CD4-positive, alpha-beta T cell treated with Interleukin-4 for 4 hours (primary cell): Measurements from ENCODE around the gene GTSE1.
A peak's percentile ranks its signal among the peaks of the same experiment; 100 is the strongest.

Experiments
- DNase-seq: peaks from one replicate; pipeline ENCODE4 v3.0.0-alpha.2; 2020

Gene GTSE1

GRCh38 chr22:46354176-46354992 is 57.7 kb downstream of the GTSE1 start:
- no peak for DNase-seq

GRCh38 chr22:46354993-46355305 is 58.3 kb downstream of the GTSE1 start:
- no peak for DNase-seq

- DNase-seq, result peak; percentile 44
Measured at GRCh38 chr22:46355369-46355995, 58.8 kb downstream of the GTSE1 start.

GRCh38 chr22:46355996-46356471 is 59.4 kb downstream of the GTSE1 start:
- no peak for DNase-seq

GRCh38 chr22:46356496-46357480 is 60.1 kb downstream of the GTSE1 start:
- DNase-seq, result no peak

GRCh38 chr22:46357711-46358520 is 61.2 kb downstream of the GTSE1 start:
- DNase-seq, result no peak

- DNase-seq, result no peak
Measured at GRCh38 chr22:46358766-46359165, 62.1 kb downstream of the GTSE1 start.

GRCh38 chr22:46359362-46359761 is 62.7 kb downstream of the GTSE1 start:
- DNase-seq, result no peak

- DNase-seq, result no peak
Measured at GRCh38 chr22:46360097-46360496, 63.4 kb downstream of the GTSE1 start.

- no peak for DNase-seq
Measured at GRCh38 chr22:46360891-46361290, 64.2 kb downstream of the GTSE1 start.

GRCh38 chr22:46361826-46362202 is 65.1 kb downstream of the GTSE1 start:
- no peak for DNase-seq

GRCh38 chr22:46362203-46362933 is 65.7 kb downstream of the GTSE1 start:
- no peak for DNase-seq

- no peak for DNase-seq
Measured at GRCh38 chr22:46362934-46363515, 66.4 kb downstream of the GTSE1 start.

GRCh38 chr22:46363611-46364321 is 67.1 kb downstream of the GTSE1 start:
- no peak for DNase-seq

GRCh38 chr22:46364341-46365165 is 67.9 kb downstream of the GTSE1 start:
- no peak for DNase-seq

GRCh38 chr22:46365166-46365624 is 68.5 kb downstream of the GTSE1 start:
- no peak for DNase-seq

GRCh38 chr22:46366327-46366731 is 69.7 kb downstream of the GTSE1 start:
- DNase-seq, result no peak

- no peak for DNase-seq
Measured at GRCh38 chr22:46366801-46367706, 70.4 kb downstream of the GTSE1 start.
